ENCODE results near the gene GPR132. TPM values are rescaled to one million over a fixed set of nuclear protein-coding genes. Genes with fewer than 3 reads are reported as not detected.

The GPR132 gene
- total and polyA plus RNA-seq, 10 of the 15 experiments (the other 5 are each of a cell fraction or from before 2014, with no cell fraction given), result 1.9 to 49.3 (median 20.4) TPM

- TF ChIP-seq USF1 (IDR thresholded peaks at IDR 0.05; ENCODE audit: borderline replicate concordance, extremely low read length, insufficient read depth, low read depth, low read length) (no peak), E2F8 (IDR thresholded peaks at IDR 0.05; ENCODE audit: low read depth, partially characterized antibody) (no peak), NFYB (IDR thresholded peaks at IDR 0.05; ENCODE audit: insufficient read depth, low read depth, low read length) (no peak), ESRRA (IDR thresholded peaks at IDR 0.05; ENCODE audit: low read length) (no peak), HDAC6 (IDR thresholded peaks at IDR 0.05; ENCODE audit: unreplicated experiment) (no peak), EP300 (IDR thresholded peaks at IDR 0.05; ENCODE audit: borderline replicate concordance in 1 of 2, control insufficient read depth in 1 of 2, low read depth in 2 of 2, low read length in 2 of 2) (0 out of 4 replicates have a peak, but pooled peaks of 1 of the 2 experiments have one; percentile 27), NR2C2 (IDR thresholded peaks at IDR 0.05; ENCODE audit: borderline replicate concordance, control insufficient read depth, insufficient read length, low read depth) (no peak), IRF5 (IDR thresholded peaks at IDR 0.05; ENCODE audit: borderline replicate concordance) (no peak), TAF1 (IDR thresholded peaks at IDR 0.05; ENCODE audit: borderline replicate concordance, low read depth, low read length) (no peak), E4F1 (IDR thresholded peaks at IDR 0.05; ENCODE audit: borderline replicate concordance, partially characterized antibody) (no peak), POLR2AphosphoS5 (IDR thresholded peaks at IDR 0.05; ENCODE audit: low read length) (no peak), ZBTB33 (IDR thresholded peaks at IDR 0.05) (no peak), SREBF1 (IDR thresholded peaks at IDR 0.05; ENCODE audit: low read length) (no peak), GATAD2B (conservative IDR thresholded peaks at IDR 0.05; ENCODE audit: low read depth) (peak; percentile 50), KAT2A (conservative IDR thresholded peaks at IDR 0.05; ENCODE audit: control insufficient read depth, low read depth, low read length) (no peak), NFYA (IDR thresholded peaks at IDR 0.05; ENCODE audit: borderline replicate concordance, low read depth, low read length) (no peak), SUZ12 (IDR thresholded peaks at IDR 0.05; ENCODE audit: unreplicated experiment) (no peak)
Measured at GRCh38 chr14:105093431-105094192, 28.4 kb upstream of the GPR132 start (continued).
